ENCODE measurements around the gene SLC25A44. TPM values are rescaled to one million over a fixed set of nuclear protein-coding genes. Genes with fewer than 3 reads are reported as not detected.
A peak's percentile ranks its signal among the peaks of the same experiment; 100 is the strongest.

Gene SLC25A44
- total and polyA plus RNA-seq, 2 donors (not counting 1 experiment from before 2014, with no cell fraction given) = 14.9 to 27.2 TPM

- no peak overlapping the region for H3K9ac ChIP-seq (ENCODE audit: low read length)
- 80% methylated on average over 5 of the region's 10 CpGs for WGBS (ENCODE audit: insufficient coverage)
- ChIA-PET POLR2A (interaction anchor here (0.6 to 1.4 kb wide), 2 partner anchors 62 to 77 kb away, joined by 3 to 8 read pairs; partner anchors contain the start of gene PMF1), CTCF (interaction anchor here (0.7 to 14.3 kb wide), 11 partner anchors 10 to 74 kb away, joined by 3 to 381 read pairs (median 3); no protein-coding TSS in a partner anchor)
- H3K36me3 ChIP-seq (replicated peaks in 1 of 2; ENCODE audit: control extremely low read depth in 1 of 2, control insufficient read depth in 1 of 2, extremely low read depth in 1 of 2, insufficient read depth in 2 of 2, low read length in 1 of 2) = no peaks in the 10 kb centered on the region
- no peaks in the 10 kb centered on the region for H3K9me3 ChIP-seq (ENCODE audit: control extremely low read depth in 1 of 3, control insufficient read depth in 2 of 3, insufficient read depth in 1 of 3, low read length in 2 of 3)
- peaks cover 0 to 14% (median 2%) of the 10 kb centered on the region in 4 experiments for H3K27me3 ChIP-seq (replicated peaks in 1 of 4; ENCODE audit: control extremely low read depth in 1 of 4, control insufficient read depth in 3 of 4, insufficient read depth in 4 of 4, low read length in 3 of 4)
- Mint-ChIP-seq H3K27me3 (peaks cover 4% of the 10 kb centered on the region), H3K4me1 (peaks cover 88% of the 10 kb centered on the region), H3K9me3 (ENCODE audit: insufficient read depth) (no peaks in the 10 kb centered on the region), H3K4me3 (peak overlapping the region; percentile 62), H3K27ac (peak overlapping the region; percentile 76)
- intact Hi-C loops (cut with micrococcal nuclease) = no loop called here
- H3K4me1 ChIP-seq (ENCODE audit: control insufficient read depth in 2 of 2, insufficient read depth in 2 of 2, low read length in 2 of 2) = peaks cover 86 to 97% of the 10 kb centered on the region in 2 donors
- DNase-seq (peak; percentile 38), ATAC-seq (ENCODE audit: low read depth) (no peak)
- no peak overlapping the region for H2AFZ ChIP-seq (ENCODE audit: insufficient read depth, low read depth, low read length, poor library complexity, severe bottlenecking)
- H3K4me2 ChIP-seq (replicated peaks; ENCODE audit: low read depth, low read length, poor library complexity, severe bottlenecking) = peak overlapping the region; percentile 66
- H4K20me1 ChIP-seq (ENCODE audit: control insufficient read depth, insufficient read depth, low read length, poor library complexity, severe bottlenecking) = no peaks in the 10 kb centered on the region
- TF ChIP-seq EZH2 (IDR thresholded peaks at IDR 0.05; ENCODE audit: borderline replicate concordance, insufficient read depth, low read depth, low read length, poor library complexity, severe bottlenecking) = no peak
- no peak for TF ChIP-seq CTCF (IDR thresholded peaks at IDR 0.05)
- H3K4me3 ChIP-seq (ENCODE audit: control extremely low read depth in 1 of 5, extremely low read depth in 1 of 5, insufficient read depth in 1 of 5, low read depth in 2 of 5, low read length in 4 of 5) = no peak overlapping the region
- H3K79me2 ChIP-seq (ENCODE audit: control insufficient read depth, insufficient read depth, low read length) = peaks cover 17% of the 10 kb centered on the region
- H3K27ac ChIP-seq (ENCODE audit: low read length in 2 of 2) = no peak overlapping the region
These were observed 43.4 kb upstream of the SLC25A44 start for GRCh38 chr1:156150333-156151011.
